GM21515 (cell line): ENCODE results near the gene ANXA11.

Experiments used
- ATAC-seq: cut with Tn5 transposase; IDR thresholded peaks from one replicate; pipeline ENCODE4 v1.9.1; 2021; ENCODE audit not compliant: unreplicated experiment

Gene ANXA11

DNA sequence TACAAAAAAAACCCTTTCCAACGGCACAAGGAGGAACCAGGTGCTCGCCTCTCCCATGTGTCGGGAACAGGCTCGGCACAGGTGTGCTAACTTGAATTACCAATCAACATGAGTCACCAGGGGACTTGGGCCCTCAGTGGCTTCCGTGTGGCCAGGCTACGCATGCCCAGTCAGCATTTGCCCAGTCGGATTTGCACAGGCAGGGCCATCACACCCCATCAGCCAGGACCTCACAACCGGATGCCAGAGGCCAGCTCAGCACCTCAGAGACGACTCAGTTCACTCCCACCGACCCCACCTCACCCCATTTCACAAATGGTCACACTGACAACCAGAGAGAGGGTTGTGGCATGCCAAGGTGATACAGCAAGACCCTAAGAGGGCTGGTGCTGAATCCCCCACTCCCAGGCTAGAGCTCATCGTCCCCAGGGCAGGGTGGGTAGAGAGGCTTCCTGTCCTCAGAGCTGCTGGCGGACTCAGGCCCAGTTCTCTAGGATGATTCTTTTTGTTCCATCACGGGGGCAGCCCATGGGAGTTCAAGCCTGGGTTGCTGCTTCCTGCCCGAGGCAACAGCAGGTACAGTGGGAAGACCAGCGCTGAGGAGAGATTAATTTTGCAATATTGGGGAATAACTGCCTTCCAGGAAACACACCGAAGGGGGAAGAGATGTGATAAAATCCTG, 13.6 kb downstream of the ANXA11 start:
- ATAC-seq, result no peak

- no peak for ATAC-seq
Measured at GRCh38 chr10:80188713-80189112, 16.6 kb downstream of the ANXA11 start.

DNA sequence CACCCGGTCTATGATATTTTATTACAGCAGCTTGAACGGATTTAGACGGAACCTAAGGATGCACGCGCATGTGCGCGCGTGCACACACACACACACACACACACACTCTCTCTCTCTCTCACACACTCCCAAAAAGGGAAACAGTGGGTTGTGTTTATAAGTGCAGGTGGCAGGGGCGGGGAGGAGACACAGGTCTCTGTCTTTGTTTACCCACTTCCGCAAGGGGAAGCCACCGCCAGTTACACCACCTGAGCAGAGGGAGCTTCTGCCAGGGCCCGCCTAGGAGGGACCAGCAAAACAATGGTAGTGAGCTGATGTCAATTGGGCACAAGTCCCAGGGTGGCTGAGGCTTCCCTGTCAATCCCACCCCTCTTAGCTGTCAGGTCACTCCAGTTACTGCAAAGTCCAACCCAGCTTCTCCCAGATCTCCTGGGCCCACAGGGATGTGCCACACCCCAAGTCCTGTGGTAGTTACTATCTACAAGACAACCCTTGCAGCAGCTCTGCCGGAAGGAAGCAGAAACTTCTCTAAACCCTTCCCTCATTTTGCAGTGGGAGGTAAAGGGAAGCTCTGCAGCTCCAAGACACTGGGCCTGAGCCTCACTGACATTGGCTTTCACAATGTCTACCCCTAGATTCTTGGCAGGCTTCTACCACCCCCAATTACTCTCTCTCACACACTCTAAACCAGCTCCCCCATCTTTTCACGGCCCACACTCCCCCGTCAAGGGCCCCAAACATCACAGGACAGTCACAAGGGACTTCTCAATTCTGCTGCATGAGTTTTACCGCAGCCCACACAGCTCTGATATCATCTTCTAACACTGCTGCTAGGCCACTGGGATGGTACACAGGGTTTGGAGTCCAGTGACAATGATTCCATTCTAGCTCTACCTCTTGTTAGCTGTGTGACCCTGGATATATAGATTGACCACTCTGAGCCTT, 17.6 kb downstream of the ANXA11 start:
- peak; percentile 87 for ATAC-seq

DNA sequence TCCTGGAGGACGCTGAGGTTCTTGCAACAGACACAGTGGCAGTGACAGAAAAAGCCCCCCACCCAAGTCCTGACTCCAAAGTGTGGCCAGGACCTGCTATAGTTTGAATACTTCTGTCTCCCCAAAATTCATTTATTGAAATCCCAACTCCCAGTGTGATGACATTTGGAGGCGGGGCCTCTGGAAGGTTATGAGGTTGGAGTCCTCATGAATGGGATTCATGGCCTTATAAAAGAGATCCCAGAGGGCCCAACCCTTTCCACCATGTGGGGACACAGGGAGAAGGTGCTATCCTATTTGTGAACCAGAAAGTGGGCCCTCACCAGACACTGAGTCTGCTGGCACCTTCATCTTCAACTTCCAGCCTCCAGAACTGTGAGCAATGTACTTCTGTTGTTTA, 18.3 kb downstream of the ANXA11 start:
- no peak for ATAC-seq

DNA sequence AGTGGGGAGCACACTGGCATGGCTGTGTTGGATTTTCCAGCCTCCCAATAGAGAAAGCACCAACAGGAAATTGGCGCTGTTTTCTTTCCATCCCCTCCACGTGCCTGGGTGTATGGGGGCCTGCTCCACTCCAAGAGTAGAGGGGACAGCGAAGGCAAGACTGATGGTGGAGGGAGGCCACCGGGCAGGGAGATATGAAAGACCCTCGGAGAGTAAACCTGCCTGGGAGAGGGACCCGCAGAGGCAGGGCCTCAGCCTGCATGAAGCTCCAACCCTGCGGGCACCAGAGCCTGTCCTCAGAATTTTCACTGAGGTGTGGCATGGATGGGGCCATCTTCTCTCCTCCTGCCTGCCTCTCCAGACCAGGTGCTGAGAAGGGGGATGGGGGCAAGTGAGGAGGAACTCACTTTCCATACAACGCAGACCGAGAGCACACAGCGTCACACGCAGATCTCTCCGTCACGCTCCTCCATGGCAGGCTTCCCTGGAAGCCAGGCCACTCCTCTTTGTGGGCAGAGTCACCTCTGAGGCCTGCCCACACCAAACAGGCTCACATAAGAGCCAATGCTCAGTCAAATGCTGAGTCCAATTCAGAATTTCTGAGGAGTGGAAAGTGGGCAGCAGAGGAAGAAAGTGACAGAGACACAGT, 18.8 kb downstream of the ANXA11 start:
- ATAC-seq, result no peak

GRCh38 chr10:80185578-80186299, 19.6 kb downstream of the ANXA11 start:
- ATAC-seq, result no peak

DNA sequence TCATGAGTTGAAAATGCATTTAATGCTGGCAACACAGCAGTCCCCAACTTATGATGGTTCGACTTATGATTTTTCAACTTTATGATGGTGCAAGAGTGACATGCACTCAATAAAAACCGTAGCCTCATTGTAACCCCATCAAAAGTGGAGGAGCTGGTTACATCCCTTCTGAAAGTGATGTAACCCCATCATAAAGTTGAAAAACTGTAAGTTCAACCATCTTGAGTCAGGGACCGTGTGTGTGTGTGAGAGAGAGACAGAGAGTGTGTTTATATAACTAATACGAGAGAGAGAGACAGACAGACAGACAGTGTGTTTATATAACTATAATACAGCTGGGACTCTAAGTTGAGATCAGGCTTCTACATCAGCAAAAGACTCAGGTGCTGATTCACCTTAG, 21.0 kb downstream of the ANXA11 start:
- ATAC-seq, result no peak

- ATAC-seq, result no peak
Measured at GRCh38 chr10:80183436-80183835, 21.9 kb downstream of the ANXA11 start.

DNA sequence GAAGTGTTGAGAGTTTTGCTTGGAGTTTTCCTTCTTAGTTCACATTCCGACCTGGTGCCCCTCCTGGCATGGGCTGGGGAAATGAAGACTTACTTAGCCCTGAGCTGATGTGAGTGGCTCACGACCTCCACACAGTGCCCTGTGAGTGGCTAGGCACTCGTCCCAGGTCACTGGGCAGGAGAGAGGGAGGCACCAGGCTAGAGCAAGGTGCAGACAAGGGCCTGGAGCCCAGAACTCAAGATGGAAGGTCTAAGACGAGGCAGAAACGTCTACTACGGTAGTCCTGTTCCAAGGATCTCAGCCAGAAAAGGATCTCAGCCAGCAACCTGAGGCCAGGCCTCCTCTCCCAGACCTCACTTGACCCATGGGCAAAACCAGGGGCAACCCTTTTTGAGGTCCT, 22.4 kb downstream of the ANXA11 start:
- ATAC-seq, result no peak

DNA sequence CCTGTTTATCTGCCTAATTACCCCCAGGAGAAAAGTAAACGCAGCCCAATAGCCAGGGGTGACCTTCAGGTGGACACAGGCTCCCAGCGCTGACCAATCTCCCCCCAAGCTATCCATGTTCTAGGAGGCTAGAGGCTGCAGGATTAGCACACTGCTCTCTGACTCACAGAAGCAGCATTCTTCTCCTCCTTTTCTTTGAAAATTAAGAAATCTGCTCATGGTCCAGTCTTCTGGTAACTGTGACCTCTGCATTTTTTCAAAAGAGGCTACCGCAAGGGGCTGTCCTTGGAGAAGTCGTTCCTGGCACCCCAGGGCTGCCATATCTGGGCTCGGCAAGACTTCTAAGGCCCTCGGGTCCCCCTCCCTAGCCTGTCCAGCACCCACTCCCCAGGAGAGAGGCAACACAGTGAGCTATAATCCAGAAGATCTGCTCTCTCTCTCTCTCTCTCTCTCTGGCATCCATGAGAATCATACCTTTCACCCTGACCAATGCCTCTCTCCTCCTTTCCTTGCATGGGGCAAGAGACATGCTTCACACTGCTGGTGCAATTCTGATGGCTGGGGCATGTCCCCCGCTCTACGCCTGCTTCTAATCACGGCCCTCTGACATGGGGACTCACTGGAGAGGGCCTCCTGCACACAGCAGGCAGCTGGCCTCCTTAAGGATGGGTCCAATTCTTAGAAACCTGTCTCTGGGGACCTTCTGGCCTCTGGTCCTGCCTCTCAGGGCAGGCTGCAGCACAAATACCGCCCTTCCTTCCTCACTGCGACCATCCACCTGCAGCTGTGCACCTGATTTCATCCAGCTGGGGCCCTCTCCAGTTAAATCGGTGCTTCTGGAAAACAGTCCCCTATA, 27.3 kb downstream of the ANXA11 start:
- ATAC-seq, result no peak

- ATAC-seq, result no peak
Measured at GRCh38 chr10:80176526-80176925, 28.8 kb downstream of the ANXA11 start.

DNA sequence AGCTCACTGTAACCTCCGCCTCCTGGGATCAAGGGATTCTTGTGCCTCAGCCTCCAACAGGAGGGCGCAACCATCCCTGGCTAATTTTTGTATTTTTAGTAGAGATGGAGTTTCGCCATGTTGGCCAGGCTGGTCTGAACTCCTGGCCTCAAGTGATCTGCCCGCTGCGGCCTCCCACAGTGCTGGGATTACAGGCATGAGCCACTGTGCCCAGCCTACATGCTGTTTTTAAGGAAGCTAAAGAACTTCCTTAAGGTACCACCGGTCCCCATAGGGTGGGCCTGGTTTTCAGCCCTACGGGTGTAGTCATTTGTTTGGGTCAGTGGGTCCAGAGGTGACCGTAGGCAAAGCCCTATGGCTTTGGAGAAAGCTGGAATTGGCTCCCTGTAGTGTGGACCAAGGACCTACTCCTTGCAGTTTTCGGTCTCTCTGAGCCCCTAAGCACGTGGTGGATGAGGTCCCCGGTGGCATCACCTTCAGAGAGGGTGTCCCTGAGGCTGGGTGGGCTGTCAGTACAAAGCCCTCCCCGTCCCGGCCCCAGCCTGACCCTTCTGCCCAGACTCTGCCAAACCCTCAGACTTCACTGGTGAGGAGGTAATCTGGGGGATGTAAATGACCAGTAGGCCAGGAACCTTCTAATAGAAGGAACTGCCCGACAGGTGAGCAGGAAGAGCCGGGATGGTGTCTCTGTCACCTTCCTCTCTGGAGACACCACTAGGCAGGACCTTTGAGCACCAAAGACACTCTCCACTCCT, 30.5 kb downstream of the ANXA11 start:
- ATAC-seq, result no peak

DNA sequence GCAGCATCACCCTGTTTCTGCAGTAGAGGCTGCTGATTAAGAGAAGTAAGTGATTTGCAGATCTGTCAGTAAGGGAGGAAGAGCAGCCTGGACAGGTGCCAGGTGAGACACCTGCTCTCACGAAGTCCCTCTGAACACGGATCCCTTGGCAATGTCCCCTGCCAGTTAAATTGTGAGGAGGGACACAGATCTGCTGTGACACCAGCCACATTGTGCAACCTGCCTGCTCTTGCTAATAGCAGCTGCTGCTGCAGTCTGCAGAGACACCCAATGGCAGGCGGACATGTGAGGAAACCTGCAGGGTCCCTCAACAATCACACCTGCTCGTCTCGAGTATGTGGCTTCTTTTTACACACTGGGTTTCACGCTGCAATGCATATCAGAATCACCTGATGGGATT, 31.9 kb downstream of the ANXA11 start:
- ATAC-seq, result no peak

- no peak for ATAC-seq
Measured at GRCh38 chr10:80172896-80173295, 32.4 kb downstream of the ANXA11 start.

DNA sequence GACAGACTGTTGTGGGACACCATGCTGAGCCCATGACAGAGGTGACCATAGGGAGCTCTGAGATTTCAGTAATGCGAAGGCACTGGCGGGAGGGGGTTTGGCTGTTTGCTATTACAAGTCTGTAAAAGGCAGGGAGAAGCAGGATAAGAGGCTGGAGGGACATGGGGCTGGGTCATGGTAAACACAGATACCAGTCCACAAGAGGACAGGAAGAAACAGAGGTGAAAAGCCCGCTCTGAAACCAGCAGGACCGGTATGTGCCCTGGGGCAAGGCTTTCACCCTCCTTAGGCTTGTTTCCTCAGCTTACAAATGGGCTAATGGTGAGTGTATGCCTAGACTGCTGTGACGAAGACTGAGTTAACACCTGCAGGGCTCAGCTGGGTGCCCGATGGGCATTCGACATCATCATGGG, 34.1 kb downstream of the ANXA11 start:
- ATAC-seq, result no peak

- ATAC-seq, result no peak
Measured at GRCh38 chr10:80170641-80171040, 34.7 kb downstream of the ANXA11 start.

DNA sequence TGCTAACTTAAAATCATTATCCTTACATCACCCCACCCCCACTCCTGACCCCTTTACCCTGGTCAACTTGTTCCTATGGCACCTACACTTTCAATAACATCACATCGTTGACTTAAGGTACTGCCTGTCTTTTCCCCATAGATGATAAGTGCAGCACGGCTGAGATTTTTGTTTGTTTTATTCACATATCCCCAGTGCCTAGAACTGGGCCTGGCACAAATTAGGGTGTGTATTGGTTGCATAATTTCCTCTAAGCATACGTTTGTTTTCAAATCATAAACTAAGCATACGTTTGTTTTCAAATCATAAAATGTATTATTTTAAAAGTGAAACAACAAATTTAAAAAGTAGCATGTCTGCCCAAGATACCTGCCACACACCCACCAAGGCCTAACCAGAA, 35.3 kb downstream of the ANXA11 start:
- ATAC-seq, result no peak

DNA sequence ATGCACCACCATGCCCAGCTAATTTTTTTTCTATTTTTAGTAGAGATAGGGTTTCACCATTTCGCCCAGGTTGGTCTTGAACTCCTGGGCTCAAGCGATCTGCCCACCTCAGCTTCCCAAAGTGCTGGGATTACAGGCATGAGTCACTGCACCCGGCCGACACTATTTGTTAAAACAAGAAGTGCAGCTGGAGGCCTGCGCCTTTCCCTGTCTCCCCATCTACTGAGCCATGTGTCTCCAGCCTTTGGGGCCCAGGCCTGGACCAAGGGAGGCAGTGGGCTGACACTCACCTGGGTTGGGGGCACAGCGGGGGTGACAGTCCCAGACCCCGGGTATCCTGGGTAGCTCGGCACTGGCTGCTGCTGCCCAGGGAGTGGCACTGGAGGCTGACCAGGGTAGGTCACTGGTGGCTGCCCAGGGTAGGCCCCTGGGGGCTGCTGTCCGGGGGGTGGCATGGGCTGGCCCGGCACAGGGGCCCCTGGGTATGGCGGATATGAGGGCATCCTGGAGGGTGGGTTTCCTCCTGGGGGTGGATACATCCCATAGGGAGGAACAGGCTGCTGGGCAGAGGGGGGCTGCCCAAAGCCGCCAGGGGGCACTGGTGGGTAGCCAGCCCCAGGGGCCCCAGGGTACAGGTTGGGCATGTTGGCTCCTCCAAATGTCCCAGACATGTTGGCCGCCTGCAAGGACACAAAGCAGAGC, 36.5 kb downstream of the ANXA11 start:
- no peak for ATAC-seq

GRCh38 chr10:80168162-80168511, 37.2 kb downstream of the ANXA11 start:
- ATAC-seq, result no peak
